H9 (cell line): ENCODE results near the gene RGS13. TPM values are rescaled to one million over a fixed set of nuclear protein-coding genes. Genes with fewer than 3 reads are reported as not detected.

ENCODE experiments used
- DNase-seq: peaks from one replicate; pipeline ENCODE4 v3.0.0-alpha.2; 2017
- H2AFZ ChIP-seq: one replicate; pipeline ENCODE4 v1.6.1; 2013; ENCODE audit warnings: mild to moderate bottlenecking, low read length, control low read depth, moderate library complexity
- H2AK5ac ChIP-seq: 2 replicates; pipeline ENCODE4 v1.6.1; 2013; ENCODE audit warnings: low read length, control low read depth, mixed read lengths; ENCODE audit not compliant: insufficient read length
- H2BK120ac ChIP-seq: one replicate; pipeline ENCODE4 v1.6.1; 2013; ENCODE audit warnings: low read depth, mild to moderate bottlenecking, low read length, control low read depth, inconsistent platforms; ENCODE audit not compliant: poor library complexity, severe bottlenecking
- H2BK12ac ChIP-seq: 2 replicates; pipeline ENCODE4 v1.6.1; 2013; ENCODE audit warnings: low read length, control low read depth, mixed read lengths, low read depth; ENCODE audit not compliant: insufficient read length
- H2BK15ac ChIP-seq: 2 replicates; pipeline ENCODE4 v1.6.1; 2013; ENCODE audit warnings: low read depth, low read length, control low read depth
- H2BK20ac ChIP-seq: one replicate; pipeline ENCODE4 v1.6.1; 2013; ENCODE audit warnings: low read depth, mild to moderate bottlenecking, low read length, control low read depth, inconsistent platforms; ENCODE audit not compliant: poor library complexity, severe bottlenecking
- H2BK5ac ChIP-seq: 2 replicates; pipeline ENCODE4 v1.6.1; 2013; ENCODE audit warnings: low read length, control low read depth, mixed read lengths; ENCODE audit not compliant: insufficient read length
- H3K14ac ChIP-seq: 2 replicates; pipeline ENCODE4 v1.6.1; 2013; ENCODE audit warnings: low read length, control low read depth; ENCODE audit not compliant: insufficient read depth
- H3K18ac ChIP-seq: 2 replicates; pipeline ENCODE4 v1.6.1; 2013; ENCODE audit warnings: low read depth, mild to moderate bottlenecking, mixed read lengths, low read length, control low read depth; ENCODE audit not compliant: insufficient read length
- H3K23ac ChIP-seq: 2 replicates; pipeline ENCODE4 v1.6.1; 2013; ENCODE audit warnings: low read length, control low read depth, mixed read lengths, low read depth; ENCODE audit not compliant: insufficient read length
- H3K23me2 ChIP-seq: 2 replicates; pipeline ENCODE4 v1.6.1; 2013; ENCODE audit warnings: low read depth, mild to moderate bottlenecking, mixed read lengths, low read length, control low read depth; ENCODE audit not compliant: insufficient read length, poor library complexity, severe bottlenecking
- H3K27ac ChIP-seq: 2 replicates; pipeline ENCODE4 v1.5.1; 2013; ENCODE audit warnings: low read length, control low read depth, mixed read lengths, low read depth; ENCODE audit not compliant: insufficient read length
- H3K27me3 ChIP-seq: 2 replicates; pipeline ENCODE4 v1.6.1; 2013; ENCODE audit warnings: low read length, control low read depth, inconsistent platforms; ENCODE audit not compliant: insufficient read depth
- H3K4ac ChIP-seq: 2 replicates; pipeline ENCODE4 v1.6.1; 2013; ENCODE audit warnings: low read depth, mild to moderate bottlenecking, control low read depth, inconsistent platforms, low read length, moderate library complexity
- H3K4me1 ChIP-seq: 2 replicates; pipeline ENCODE4 v1.6.1; 2013; ENCODE audit warnings: low read length, control low read depth, inconsistent platforms; ENCODE audit not compliant: insufficient read depth
- H3K4me2 ChIP-seq: 2 replicates; pipeline ENCODE4 v1.6.1; 2013; ENCODE audit warnings: low read length, control low read depth, mixed read lengths; ENCODE audit not compliant: insufficient read length, insufficient read depth
- H3K56ac ChIP-seq: 2 replicates; pipeline ENCODE4 v1.6.1; 2013; ENCODE audit warnings: low read depth, mild to moderate bottlenecking, mixed read lengths, low read length, control low read depth; ENCODE audit not compliant: insufficient read length
- H3K79me1 ChIP-seq: 2 replicates; pipeline ENCODE4 v1.6.1; 2013; ENCODE audit warnings: low read depth, mild to moderate bottlenecking, moderate library complexity, low read length, control low read depth, inconsistent platforms; ENCODE audit not compliant: insufficient read depth, poor library complexity, severe bottlenecking
- H3K79me2 ChIP-seq: 2 replicates; pipeline ENCODE4 v1.6.1; 2013; ENCODE audit warnings: low read length, control low read depth, inconsistent platforms; ENCODE audit not compliant: insufficient read depth
- H3K9ac ChIP-seq: 2 replicates; pipeline ENCODE4 v1.6.1; 2013; ENCODE audit warnings: low read length, control low read depth, mixed read lengths; ENCODE audit not compliant: insufficient read length; ENCODE audit errors: extremely low read depth
- H3K9me3 ChIP-seq: one replicate; pipeline ENCODE4 v1.6.1; 2013; ENCODE audit warnings: low read depth, low read length, inconsistent platforms; ENCODE audit not compliant: control insufficient read depth
- H3T11ph ChIP-seq: one replicate; pipeline ENCODE4 v1.6.1; 2013; ENCODE audit warnings: mild to moderate bottlenecking, low read length, control low read depth, inconsistent platforms
- H4K20me1 ChIP-seq: one replicate; pipeline ENCODE4 v1.6.1; 2013; ENCODE audit not compliant: control insufficient read depth, insufficient read length, insufficient read depth
- H4K5ac ChIP-seq: 2 replicates; pipeline ENCODE4 v1.6.1; 2013; ENCODE audit warnings: low read depth, mild to moderate bottlenecking, mixed read lengths, low read length, control low read depth; ENCODE audit not compliant: insufficient read length
- H4K8ac ChIP-seq: replicated peaks from 2 replicates; pipeline ENCODE4 v1.6.1; 2013; ENCODE audit warnings: low read length, control low read depth, mixed read lengths, low read depth; ENCODE audit not compliant: insufficient read length
- H4K91ac ChIP-seq: 2 replicates; pipeline ENCODE4 v1.6.1; 2013; ENCODE audit warnings: low read depth, mild to moderate bottlenecking, moderate library complexity, mixed read lengths, low read length, control low read depth; ENCODE audit not compliant: insufficient read length
- H3K27ac Mint-ChIP-seq, 3 experiments: 2 replicates in 2 of 3; 3 replicates in 1 of 3; pipeline ENCODE4 v1.8.0; 2020 to 2021; ENCODE audit warnings: mixed read lengths in 3 of 3, mild to moderate bottlenecking in 1 of 3, moderate library complexity in 1 of 3
- H3K27me3 Mint-ChIP-seq: 2 replicates; pipeline ENCODE4 v1.8.0; 2021; ENCODE audit warnings: low read depth, mild to moderate bottlenecking, moderate library complexity, mixed read lengths
- H3K36me3 Mint-ChIP-seq, 3 experiments: 2 replicates in 2 of 3; 3 replicates in 1 of 3; pipeline ENCODE4 v1.8.0; 2020 to 2021; ENCODE audit warnings: low read depth in 3 of 3, mixed read lengths in 3 of 3; ENCODE audit not compliant: insufficient read depth in 1 of 3
- H3K4me1 Mint-ChIP-seq, 2 experiments: 2 replicates each; pipeline ENCODE4 v1.8.0; 2020; ENCODE audit warnings: mixed read lengths in 2 of 2
- H3K4me3 Mint-ChIP-seq, 2 experiments: 2 replicates in 1 of 2; 3 replicates in 1 of 2; pipeline ENCODE4 v1.8.0; 2020 to 2021; ENCODE audit warnings: mild to moderate bottlenecking in 2 of 2, mixed read lengths in 2 of 2, moderate library complexity in 1 of 2
- H3K9me3 Mint-ChIP-seq, 2 experiments: 2 replicates in 1 of 2; 3 replicates in 1 of 2; pipeline ENCODE4 v1.8.0; 2020; ENCODE audit warnings: mild to moderate bottlenecking in 2 of 2, mixed read lengths in 2 of 2, moderate library complexity in 1 of 2
- WGBS: extraction: QIAGEN DNeasy Blood & Tissue Kit; methylation state at CpG from one replicate; pipeline ENCODE4 v1.1.7; 2013; ENCODE audit warnings: missing lambda C conversion rate, low lambda C conversion rate, mixed read lengths; ENCODE audit not compliant: insufficient read length; ENCODE audit errors: extremely low coverage; 5-methylcytosine and 5-hydroxymethylcytosine counted together
- long read RNA-seq: library from polyadenylated mRNA; unstranded; transcript quantifications from one replicate; pipeline ENCODE4 v2.0.0, GENCODE V29; 2020
- total RNA-seq: library from RNA; stranded (reverse); gene quantifications from 2 replicates; pipeline ENCODE4 v1.2.1, GENCODE V29; 2021
- TF ChIP-seq, protein P1 (sequence below): fragments of 200-600 bp; sonication (generic); conservative IDR thresholded peaks from 3 replicates; pipeline ENCODE4 v1.8.0; 2021; ENCODE audit warnings: antibody characterized with exemption, mild to moderate bottlenecking

Gene RGS13, protein sequence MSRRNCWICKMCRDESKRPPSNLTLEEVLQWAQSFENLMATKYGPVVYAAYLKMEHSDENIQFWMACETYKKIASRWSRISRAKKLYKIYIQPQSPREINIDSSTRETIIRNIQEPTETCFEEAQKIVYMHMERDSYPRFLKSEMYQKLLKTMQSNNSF
- total RNA-seq: not detected in 2 replicates
- long read RNA-seq: 0 reads

DNA sequence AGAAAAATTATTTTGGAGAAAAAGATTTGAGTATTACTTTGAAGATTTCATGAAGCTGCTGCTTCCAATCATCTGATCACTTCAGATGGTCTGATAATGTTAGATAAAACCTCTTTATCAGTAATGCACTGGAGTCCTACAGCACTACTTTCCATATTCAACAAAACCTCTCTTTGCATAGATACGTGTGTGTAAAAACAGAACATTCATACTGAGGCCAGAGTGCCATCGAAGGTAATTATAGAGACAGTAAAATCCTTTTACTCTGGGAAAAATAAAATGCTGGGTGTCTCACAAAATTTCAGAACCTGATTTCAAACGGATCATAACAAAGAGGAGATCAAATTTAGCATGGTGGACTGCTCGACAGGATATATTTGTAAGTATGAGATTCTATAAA is at the start of gene RGS13:
RGS13 (plus strand) TSS at position 209 of the 400 bp plus-strand sequence. CDS start 8,188 bp downstream, outside the sequence.
- no CpG with 5 or more reads among the region's 4 CpGs for WGBS
- no peak within 1 kb of the TSS for H4K8ac ChIP-seq
- DNase-seq: no peak
- H3K4me2 ChIP-seq: no peak within 1 kb of the TSS
- H3K9me3 Mint-ChIP-seq: no peaks in the 10 kb centered on the region
- H3K27ac ChIP-seq: no peak within 1 kb of the TSS
- H3K27me3 ChIP-seq: no peaks in the 10 kb centered on the region
- H2AFZ ChIP-seq: no peak within 1 kb of the TSS
- H4K20me1 ChIP-seq: no peaks in the 10 kb centered on the region
- no peak within 1 kb of the TSS for H2BK20ac ChIP-seq
- H2BK12ac ChIP-seq: no peak within 1 kb of the TSS
- H3K56ac ChIP-seq: no peak within 1 kb of the TSS
- no peak within 1 kb of the TSS for H3K18ac ChIP-seq
- no peaks in the 10 kb centered on the region for H3K27me3 Mint-ChIP-seq
- no peak within 1 kb of the TSS for H2BK120ac ChIP-seq
- no peaks in the 10 kb centered on the region for H3K4me1 ChIP-seq
- no peak within 1 kb of the TSS for H3K9ac ChIP-seq
- no peak within 1 kb of the TSS for H4K91ac ChIP-seq
- no peak within 1 kb of the TSS for H3K27ac Mint-ChIP-seq
- no peak within 1 kb of the TSS for H3T11ph ChIP-seq
- H2BK15ac ChIP-seq: no peak within 1 kb of the TSS
- no peak within 1 kb of the TSS for H3K23ac ChIP-seq
- no peaks in the 10 kb centered on the region for H3K23me2 ChIP-seq
- H4K5ac ChIP-seq: no peak within 1 kb of the TSS
- no peak within 1 kb of the TSS for H2AK5ac ChIP-seq
- no peaks in the 10 kb centered on the region for H3K79me1 ChIP-seq
- H3K4ac ChIP-seq: no peak within 1 kb of the TSS
- TF ChIP-seq, protein P1, sequence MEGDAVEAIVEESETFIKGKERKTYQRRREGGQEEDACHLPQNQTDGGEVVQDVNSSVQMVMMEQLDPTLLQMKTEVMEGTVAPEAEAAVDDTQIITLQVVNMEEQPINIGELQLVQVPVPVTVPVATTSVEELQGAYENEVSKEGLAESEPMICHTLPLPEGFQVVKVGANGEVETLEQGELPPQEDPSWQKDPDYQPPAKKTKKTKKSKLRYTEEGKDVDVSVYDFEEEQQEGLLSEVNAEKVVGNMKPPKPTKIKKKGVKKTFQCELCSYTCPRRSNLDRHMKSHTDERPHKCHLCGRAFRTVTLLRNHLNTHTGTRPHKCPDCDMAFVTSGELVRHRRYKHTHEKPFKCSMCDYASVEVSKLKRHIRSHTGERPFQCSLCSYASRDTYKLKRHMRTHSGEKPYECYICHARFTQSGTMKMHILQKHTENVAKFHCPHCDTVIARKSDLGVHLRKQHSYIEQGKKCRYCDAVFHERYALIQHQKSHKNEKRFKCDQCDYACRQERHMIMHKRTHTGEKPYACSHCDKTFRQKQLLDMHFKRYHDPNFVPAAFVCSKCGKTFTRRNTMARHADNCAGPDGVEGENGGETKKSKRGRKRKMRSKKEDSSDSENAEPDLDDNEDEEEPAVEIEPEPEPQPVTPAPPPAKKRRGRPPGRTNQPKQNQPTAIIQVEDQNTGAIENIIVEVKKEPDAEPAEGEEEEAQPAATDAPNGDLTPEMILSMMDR: no peak
- no peaks in the 10 kb centered on the region for H3K79me2 ChIP-seq
- no peak within 1 kb of the TSS for H2BK5ac ChIP-seq
- H3K14ac ChIP-seq: no peak within 1 kb of the TSS
- H3K36me3 Mint-ChIP-seq: no peaks in the 10 kb centered on the region
- H3K4me3 Mint-ChIP-seq: no peak within 1 kb of the TSS
- H3K4me1 Mint-ChIP-seq: peaks cover 9 to 12% of the 10 kb centered on the region in 2 experiments
- H3K9me3 ChIP-seq: no peaks in the 10 kb centered on the region
